Measurements from ENCODE around the gene PLG.

GRCh38 chr6:160737934-160738333, 35.9 kb downstream of the PLG start:
- TF ChIP-seq CTCF (tag by site-specific recombination; IDR thresholded peaks at IDR 0.05) (no peak), SETDB1 (IDR thresholded peaks at IDR 0.05; ENCODE audit: insufficient read length, low read length) (no peak), RBAK (tag by site-specific recombination; IDR thresholded peaks at IDR 0.05) (no peak), SP2 (tag by site-specific recombination; IDR thresholded peaks at IDR 0.05) (no peak), ZNF146 (tag by site-specific recombination; IDR thresholded peaks at IDR 0.05) (no peak), SP3 (tag by site-specific recombination; IDR thresholded peaks at IDR 0.05) (no peak), ZNF707 (tag by site-specific recombination; IDR thresholded peaks at IDR 0.05) (no peak)
